ENCODE results near the gene ZNF740. TPM values are rescaled to one million over a fixed set of nuclear protein-coding genes. Genes with fewer than 3 reads are reported as not detected.

The ZNF740 gene
- polyA plus RNA-seq, 1 of the 3 experiments (the other 2 are of a cell fraction): 14.6 TPM

GRCh38 chr12:53214221-53214620 lies 33.7 kb downstream of the ZNF740 start:
- Histone ChIP-seq H3K4me2 (no peak overlapping the region), H3K79me2 (ENCODE audit: insufficient read depth) (peaks cover 33% of the 10 kb centered on the region), H3K9me2 (no peaks in the 10 kb centered on the region), H3K9ac (no peak overlapping the region), H2AFZ (ENCODE audit: low read depth) (no peak overlapping the region), H3K4me1 (ENCODE audit: control insufficient read depth in 1 of 2, insufficient read depth in 2 of 2, low read depth in 1 of 2, low read length in 1 of 2) (peaks cover 10 to 22% of the 10 kb centered on the region in 2 experiments; a peak in 3 of 4 replicates), H3K4me3 (ENCODE audit: low read depth in 2 of 2, low read length in 1 of 2) (no peak overlapping the region), H3K27ac (ENCODE audit: low read depth in 2 of 2, low read length in 1 of 2) (no peak overlapping the region), H4K20me1 (ENCODE audit: insufficient read depth) (peaks cover 5% of the 10 kb centered on the region; the same call in 1 of the 2 replicates), H3F3A (replicated peaks; ENCODE audit: insufficient read depth) (peaks cover 13% of the 10 kb centered on the region), H3K36me3 (replicated peaks in 1 of 2; ENCODE audit: control insufficient read depth in 1 of 2, insufficient read depth in 2 of 2, low read length in 1 of 2) (peaks cover 24 to 38% of the 10 kb centered on the region in 2 experiments), H3K9me3 (no peaks in the 10 kb centered on the region), H3K27me3 (ENCODE audit: insufficient read depth) (no peaks in the 10 kb centered on the region)
- TF ChIP-seq POLR2AphosphoS5 (IDR thresholded peaks at IDR 0.05; ENCODE audit: low read depth, low read length) (no peak), RXRA (IDR thresholded peaks at IDR 0.05; ENCODE audit: borderline replicate concordance, low read depth) (no peak), NRF1 (IDR thresholded peaks at IDR 0.05; ENCODE audit: low read depth, low read length) (no peak), JUND (IDR thresholded peaks at IDR 0.05) (no peak), USF1 (IDR thresholded peaks at IDR 0.05; ENCODE audit: borderline replicate concordance, low read depth) (no peak), MEF2A (IDR thresholded peaks at IDR 0.05; ENCODE audit: borderline replicate concordance, low read depth) (no peak), GABPA (IDR thresholded peaks at IDR 0.05; ENCODE audit: low read depth) (no peak), NFIC (IDR thresholded peaks at IDR 0.05; ENCODE audit: borderline replicate concordance) (no peak), RAD21 (IDR thresholded peaks at IDR 0.05; ENCODE audit: low read length) (no peak)
- TF ChIP-seq, protein P1, sequence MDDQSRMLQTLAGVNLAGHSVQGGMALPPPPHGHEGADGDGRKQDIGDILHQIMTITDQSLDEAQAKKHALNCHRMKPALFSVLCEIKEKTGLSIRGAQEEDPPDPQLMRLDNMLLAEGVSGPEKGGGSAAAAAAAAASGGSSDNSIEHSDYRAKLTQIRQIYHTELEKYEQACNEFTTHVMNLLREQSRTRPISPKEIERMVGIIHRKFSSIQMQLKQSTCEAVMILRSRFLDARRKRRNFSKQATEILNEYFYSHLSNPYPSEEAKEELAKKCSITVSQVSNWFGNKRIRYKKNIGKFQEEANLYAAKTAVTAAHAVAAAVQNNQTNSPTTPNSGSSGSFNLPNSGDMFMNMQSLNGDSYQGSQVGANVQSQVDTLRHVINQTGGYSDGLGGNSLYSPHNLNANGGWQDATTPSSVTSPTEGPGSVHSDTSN (IDR thresholded peaks at IDR 0.05): no peak
- TF ChIP-seq, protein P2, sequence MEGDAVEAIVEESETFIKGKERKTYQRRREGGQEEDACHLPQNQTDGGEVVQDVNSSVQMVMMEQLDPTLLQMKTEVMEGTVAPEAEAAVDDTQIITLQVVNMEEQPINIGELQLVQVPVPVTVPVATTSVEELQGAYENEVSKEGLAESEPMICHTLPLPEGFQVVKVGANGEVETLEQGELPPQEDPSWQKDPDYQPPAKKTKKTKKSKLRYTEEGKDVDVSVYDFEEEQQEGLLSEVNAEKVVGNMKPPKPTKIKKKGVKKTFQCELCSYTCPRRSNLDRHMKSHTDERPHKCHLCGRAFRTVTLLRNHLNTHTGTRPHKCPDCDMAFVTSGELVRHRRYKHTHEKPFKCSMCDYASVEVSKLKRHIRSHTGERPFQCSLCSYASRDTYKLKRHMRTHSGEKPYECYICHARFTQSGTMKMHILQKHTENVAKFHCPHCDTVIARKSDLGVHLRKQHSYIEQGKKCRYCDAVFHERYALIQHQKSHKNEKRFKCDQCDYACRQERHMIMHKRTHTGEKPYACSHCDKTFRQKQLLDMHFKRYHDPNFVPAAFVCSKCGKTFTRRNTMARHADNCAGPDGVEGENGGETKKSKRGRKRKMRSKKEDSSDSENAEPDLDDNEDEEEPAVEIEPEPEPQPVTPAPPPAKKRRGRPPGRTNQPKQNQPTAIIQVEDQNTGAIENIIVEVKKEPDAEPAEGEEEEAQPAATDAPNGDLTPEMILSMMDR (IDR thresholded peaks at IDR 0.05): no peak
- TF ChIP-seq, protein P3, sequence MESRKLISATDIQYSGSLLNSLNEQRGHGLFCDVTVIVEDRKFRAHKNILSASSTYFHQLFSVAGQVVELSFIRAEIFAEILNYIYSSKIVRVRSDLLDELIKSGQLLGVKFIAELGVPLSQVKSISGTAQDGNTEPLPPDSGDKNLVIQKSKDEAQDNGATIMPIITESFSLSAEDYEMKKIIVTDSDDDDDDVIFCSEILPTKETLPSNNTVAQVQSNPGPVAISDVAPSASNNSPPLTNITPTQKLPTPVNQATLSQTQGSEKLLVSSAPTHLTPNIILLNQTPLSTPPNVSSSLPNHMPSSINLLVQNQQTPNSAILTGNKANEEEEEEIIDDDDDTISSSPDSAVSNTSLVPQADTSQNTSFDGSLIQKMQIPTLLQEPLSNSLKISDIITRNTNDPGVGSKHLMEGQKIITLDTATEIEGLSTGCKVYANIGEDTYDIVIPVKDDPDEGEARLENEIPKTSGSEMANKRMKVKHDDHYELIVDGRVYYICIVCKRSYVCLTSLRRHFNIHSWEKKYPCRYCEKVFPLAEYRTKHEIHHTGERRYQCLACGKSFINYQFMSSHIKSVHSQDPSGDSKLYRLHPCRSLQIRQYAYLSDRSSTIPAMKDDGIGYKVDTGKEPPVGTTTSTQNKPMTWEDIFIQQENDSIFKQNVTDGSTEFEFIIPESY (IDR thresholded peaks at IDR 0.05; ENCODE audit: borderline replicate concordance, low read depth): no peak
- ChIA-PET POLR2A (interaction anchor here (0.9 to 1.2 kb wide), 3 partner anchors 34 to 81 kb away, joined by 3 to 4 read pairs (median 3); partner anchors contain the start of genes CSAD, PFDN5 and ZNF740), CTCF (interaction anchor here (0.8 to 14.8 kb wide), 29 partner anchors 9 to 297 kb away, joined by 3 to 363 read pairs (median 14); partner anchors contain the start of genes AAAS, ESPL1, MYG1 and PFDN5)
- DNase-seq: no peak
- 89% methylated on average over 5 of the region's 5 CpGs for WGBS (ENCODE audit: low lambda C conversion rate)
